Measurements from ENCODE around the gene PSMA6.
"Not testable (repeated sequence)": the region's sequence is repeated elsewhere in the genome, so short reads cannot be mapped to it uniquely, and the experiment has no call there.

Gene PSMA6

GRCh38 chr14:35319509-35319908 lies 27.3 kb downstream of the PSMA6 start:
- no peak for DNase-seq (ENCODE audit: low read depth, low spot score)

DNA sequence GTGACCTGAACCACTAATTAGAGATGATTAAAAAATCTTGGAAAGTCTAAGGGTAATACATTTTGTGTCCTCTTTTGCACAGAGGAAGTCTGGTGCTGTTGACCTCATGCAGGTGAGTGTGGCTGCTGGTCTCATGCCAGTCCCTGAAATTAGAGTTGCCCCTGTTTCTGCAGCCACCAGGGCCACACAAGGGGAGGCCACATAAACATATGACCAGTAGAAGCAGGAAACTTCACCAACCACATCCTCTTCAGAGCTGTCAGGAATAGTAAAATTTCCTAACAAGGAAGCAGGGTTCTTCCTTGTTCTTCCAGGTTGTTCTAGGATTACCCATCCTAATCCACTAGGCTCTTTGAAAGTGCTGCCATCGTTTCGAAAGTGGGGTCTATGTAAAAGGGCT lies 28.3 kb downstream of the PSMA6 start:
- no peak for DNase-seq (ENCODE audit: low read depth, low spot score)

- DNase-seq (ENCODE audit: low read depth, low spot score) = no peak
Measured at GRCh38 chr14:35326375-35326774, 34.2 kb downstream of the PSMA6 start.

DNA sequence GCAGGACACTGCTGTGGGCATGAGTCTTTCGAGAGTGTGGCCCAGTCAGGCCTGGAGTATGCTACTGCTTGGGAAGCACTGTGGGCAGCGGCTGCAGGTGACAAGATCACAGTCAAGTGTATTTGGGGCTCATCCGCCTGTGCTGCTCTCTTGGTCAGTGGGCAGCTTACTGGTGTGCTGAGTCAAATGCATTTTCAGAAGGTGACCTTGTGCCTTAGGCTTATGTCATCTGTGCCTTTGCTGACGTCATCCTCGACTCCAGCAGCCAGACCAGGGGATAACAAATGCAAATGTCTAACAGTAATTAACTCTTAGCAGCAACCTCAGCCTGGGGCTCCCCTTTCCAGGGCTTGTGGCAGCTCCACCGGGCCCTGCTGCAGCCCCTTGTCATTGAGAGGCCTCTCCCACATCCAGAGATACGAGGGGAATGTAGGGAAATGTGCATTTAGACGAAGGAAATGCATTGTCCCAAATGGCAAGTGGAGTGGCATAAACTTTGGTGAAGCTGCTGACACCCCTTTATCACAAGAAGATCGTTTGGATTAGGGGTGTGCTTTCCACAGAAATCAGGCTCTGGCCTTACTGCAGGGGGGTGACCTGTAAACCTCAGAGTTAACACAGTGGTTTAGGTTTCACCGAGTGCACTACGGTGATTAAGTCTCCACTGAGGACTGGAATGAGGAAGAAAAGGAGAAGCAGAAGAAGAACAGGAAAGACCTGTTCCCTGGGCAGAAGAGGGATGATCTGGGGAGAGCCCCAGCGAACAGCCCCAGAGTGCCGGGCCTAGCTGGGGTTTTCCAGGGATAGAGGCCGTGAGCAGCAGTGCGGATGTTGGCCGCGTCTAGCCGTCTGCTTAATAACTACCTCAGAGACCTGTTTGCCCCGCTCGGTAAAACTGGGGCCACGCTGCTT lies 39.7 kb downstream of the PSMA6 start:
- peak; percentile 88 for DNase-seq (ENCODE audit: low read depth, low spot score)

DNA sequence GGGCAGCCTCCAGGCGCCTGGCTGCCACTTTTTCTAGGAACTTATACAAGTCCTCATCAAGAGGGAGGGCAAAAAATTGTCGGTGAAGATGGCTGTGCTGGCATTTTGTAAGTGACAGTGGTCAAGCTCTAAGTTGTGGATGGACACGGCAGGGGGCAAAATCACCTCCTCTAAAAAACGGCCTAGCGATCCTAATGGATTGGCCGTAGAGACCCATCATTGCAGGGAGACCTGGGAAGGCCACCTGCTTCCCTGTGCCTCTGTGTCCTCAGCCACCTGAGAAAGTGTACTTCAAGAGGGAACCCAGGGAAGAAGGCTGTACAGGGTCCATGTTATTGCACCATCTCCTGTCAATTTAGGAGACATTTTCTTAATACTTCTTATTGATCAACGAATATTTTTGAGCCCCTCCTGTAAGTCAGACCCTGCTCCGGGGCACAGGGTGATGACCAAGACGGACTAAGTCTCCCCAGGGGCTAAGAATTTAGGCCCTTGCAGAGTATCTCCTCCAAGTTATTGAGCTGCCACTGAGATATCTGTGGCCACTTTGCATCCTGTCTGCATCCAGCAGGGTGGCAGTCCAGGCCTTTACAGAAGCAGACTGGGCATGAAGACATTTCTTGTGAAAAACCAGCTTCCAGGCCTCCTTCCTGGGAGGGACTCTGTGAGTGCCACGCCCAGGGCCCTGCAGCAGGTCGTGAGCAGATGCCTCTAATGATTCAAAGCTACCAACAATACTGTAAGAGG lies 40.5 kb downstream of the PSMA6 start:
- DNase-seq (ENCODE audit: low read depth, low spot score) = peak; percentile 53

DNA sequence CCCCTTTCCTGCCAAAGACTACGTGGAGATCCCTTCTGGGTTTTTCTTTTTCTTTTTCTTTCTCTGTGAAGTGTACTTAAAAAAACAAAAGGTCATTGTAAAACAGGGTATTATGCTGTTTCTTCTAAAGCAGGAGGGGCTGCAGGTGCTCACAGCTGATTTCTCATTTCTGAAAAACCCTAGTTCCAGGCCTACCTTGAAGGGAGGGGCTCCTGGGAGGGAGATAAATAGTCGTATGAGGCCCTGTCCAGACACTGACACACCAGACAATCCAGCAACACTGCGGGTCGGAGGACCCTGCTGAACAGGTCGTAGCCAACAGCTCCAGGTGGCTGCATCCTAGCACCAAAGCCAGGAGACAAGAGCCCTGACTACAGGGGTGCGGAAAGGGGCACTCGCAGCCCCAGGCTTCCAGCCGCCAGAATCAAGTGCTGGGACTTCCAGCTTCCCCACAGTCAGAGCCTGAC lies 41.1 kb downstream of the PSMA6 start:
- DNase-seq (ENCODE audit: low read depth, low spot score) = peak; percentile 56

GRCh38 chr14:35333797-35334743 lies 41.9 kb downstream of the PSMA6 start:
- DNase-seq (ENCODE audit: low read depth, low spot score) = no peak

GRCh38 chr14:35335388-35336092 lies 43.4 kb downstream of the PSMA6 start:
- no peak for DNase-seq (ENCODE audit: low read depth, low spot score)

GRCh38 chr14:35336171-35336493 lies 44.0 kb downstream of the PSMA6 start:
- DNase-seq (ENCODE audit: low read depth, low spot score) = not testable (repeated sequence)

DNA sequence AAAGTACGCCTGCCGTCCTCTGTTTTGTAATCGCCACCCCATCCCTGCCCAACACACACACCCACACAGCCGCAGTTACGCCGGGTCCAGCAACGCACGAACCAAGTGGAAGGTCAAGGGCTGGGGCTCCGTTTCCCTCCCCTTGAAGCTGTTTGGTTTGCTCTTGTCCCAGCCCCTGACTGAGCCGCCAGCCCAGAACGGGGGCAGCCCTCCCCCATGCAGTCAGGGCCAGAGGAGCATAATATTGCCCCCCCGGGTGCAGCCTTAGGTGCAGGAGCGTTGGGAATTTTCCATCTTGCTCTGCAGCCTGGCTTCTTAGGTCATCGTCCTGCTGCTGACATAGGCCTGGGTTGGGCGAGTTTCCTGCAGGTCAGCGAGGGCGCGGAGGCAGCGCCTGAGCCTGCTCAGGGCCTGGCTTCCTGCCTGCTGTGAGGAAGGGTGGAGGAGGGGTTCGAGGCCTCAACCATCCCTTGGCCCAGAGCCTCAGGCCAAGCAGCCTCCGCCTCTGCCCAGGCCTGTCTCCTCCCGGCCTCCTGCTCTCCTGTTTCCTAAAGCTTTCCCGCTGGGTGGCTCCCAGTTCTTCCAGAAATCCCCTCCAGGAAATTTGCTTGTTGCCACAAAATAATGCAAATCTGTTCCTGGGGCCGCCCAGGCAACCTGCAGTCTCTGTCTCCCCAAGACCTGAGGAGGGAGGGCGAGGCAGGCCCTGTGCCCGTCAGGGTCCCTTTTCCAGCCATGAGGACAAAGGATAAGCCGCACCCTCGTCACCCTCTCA lies 44.5 kb downstream of the PSMA6 start:
- DNase-seq (ENCODE audit: low read depth, low spot score) = peak; percentile 97

- peak; percentile 79 for DNase-seq (ENCODE audit: low read depth, low spot score)
Measured at GRCh38 chr14:35337269-35338255, 45.4 kb downstream of the PSMA6 start.

DNA sequence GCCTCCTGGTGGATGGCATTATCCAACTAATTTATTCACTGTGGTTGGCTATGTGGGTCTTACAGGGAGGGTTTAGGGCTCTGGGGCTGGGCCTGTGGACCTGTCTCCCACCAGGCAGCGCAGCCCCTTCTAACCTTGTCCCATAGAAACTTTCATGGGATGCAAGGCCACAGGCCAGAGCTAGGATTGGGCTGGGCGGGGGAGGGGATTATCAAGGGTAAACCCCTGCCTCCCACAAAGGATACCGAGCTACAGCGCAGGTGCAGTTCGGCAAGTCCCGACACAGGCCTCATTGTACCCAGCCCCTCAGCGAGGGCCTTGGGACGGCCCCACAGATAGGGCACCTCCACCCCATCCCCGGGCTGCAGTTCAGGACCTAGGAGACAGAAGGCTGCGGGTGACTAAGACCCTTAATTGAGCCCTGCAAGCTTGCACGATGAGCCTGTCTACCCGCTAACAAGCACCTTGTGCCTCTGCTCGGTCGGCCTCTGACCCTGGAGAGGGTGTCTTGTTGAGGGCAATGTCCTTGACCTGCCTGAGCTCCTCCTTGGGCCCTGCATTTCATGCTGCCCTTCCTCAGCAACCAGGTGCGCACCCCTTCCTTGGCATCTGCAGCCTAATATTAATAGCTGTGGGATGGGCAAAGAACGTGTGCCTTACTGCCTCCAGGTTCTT lies 46.7 kb downstream of the PSMA6 start:
- no peak for DNase-seq (ENCODE audit: low read depth, low spot score)

DNA sequence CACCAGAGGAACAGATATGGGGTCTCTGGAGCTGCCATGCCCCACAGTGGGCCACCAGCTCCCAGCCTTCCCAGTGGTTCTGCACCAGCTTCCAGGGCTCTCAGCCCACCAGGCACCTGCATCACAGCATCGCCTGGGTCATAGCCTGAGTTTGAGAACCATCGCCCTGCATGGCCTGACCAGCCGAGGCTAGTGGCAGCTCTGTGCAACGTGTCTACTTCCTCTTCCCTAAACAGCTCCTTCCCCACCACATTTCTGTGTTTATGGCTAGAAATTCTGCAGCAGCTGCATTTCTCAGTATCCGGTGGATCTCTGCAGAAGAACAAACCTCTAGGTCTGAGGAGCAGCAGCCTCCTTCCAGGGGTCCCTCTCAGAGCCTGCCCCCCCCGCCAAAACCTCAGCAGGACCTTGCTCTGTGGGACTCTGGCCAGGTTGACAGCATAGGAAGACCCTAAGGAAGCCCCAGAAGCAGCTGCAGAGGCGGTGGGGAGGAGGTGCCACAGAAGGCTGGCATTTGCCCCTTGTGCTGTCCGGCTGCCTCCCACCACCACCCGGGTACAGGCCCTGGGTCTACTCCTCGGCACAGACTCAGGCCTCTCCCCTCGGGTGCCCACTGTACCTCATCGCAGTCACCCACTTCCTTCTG lies 47.7 kb downstream of the PSMA6 start:
- no peak for DNase-seq (ENCODE audit: low read depth, low spot score)

GRCh38 chr14:35340616-35341453 lies 48.7 kb downstream of the PSMA6 start:
- DNase-seq (ENCODE audit: low read depth, low spot score) = no peak

DNA sequence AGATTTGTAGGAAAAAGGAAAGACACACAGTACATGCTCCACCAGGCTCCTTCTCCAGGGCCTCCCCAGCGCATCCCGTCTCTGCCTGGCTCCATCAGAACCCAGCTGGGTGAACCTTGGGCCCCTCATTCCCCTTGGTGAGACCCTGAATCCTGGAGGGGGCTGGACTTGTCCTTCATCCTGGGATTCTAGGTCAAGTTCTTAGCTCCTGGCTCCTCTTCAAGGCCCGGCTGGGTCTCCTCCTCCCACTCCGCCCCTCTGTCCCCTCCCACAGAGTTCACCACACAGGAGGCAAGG lies 49.2 kb downstream of the PSMA6 start:
- no peak for DNase-seq (ENCODE audit: low read depth, low spot score)

DNA sequence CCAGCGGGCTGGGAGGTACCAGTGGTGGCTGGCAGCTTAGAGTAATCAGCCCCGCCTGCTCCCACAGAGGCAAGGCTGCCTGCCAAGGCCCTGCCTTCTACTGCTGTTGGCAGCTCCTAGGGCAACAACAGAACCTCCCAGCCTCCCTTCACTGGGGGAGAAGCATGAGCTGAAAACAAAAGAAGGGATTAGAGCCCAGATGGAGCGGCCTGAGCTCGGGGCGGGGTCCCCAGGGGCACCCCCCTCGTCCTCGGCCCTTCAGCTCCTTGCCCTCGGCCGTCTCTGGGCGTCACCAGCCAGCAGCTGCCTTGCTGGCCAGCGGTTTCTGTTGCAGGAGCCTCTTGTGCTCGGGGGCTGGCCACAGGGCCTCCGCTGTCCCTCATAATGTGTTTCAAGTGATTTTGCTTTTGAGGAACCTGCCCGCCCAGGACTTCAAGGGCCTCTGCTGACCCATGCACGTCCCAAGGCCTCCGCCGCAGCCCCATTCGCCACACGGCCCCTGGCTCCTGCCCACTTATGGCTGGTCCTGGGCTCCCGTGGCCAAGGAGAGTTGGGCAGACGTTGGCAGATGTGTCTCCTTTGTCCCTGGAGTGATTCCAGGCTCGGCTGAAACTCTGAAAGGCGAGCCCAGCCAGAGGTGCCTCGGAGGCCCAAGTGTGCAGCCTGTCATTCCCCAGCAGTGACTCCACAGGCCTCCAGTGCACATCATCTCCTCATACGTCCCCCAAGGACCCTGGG lies 49.7 kb downstream of the PSMA6 start:
- peak; percentile 65 for DNase-seq (ENCODE audit: low read depth, low spot score)

Measured in ELF-1 (cell line).